Esophagus muscularis mucosa (tissue), 4 donors: Measurements from ENCODE around the gene COL4A3. TPM values are rescaled to one million over a fixed set of nuclear protein-coding genes. Genes with fewer than 3 reads are reported as not detected.

Experiments
- DNase-seq: peaks from one replicate; pipeline ENCODE4 v3.0.0-alpha.2; 2017; ENCODE audit errors: extremely low spot score
- H3K27ac ChIP-seq, 4 donors: fragments of 200-600 bp; sonication (generic); replicated peaks in 1 of 4; 1 replicate in 3 of 4; 2 replicates in 1 of 4; pipeline ENCODE4 v1.5.1; 2016 to 2019; ENCODE audit warnings: mild to moderate bottlenecking in 1 of 4
- H3K27me3 ChIP-seq, 4 donors: fragments of 200-600 bp; sonication (generic); one replicate each; pipeline versions ENCODE4 v1.5.1 to v1.6.0; 2016 to 2019
- H3K36me3 ChIP-seq, 4 donors: fragments of 200-600 bp; sonication (generic); one replicate each; pipeline ENCODE4 v1.5.1; 2016 to 2019
- H3K4me1 ChIP-seq, 4 donors: fragments of 200-600 bp; sonication (generic); one replicate each; pipeline ENCODE4 v1.5.1; 2016 to 2019
- H3K4me3 ChIP-seq, 4 donors: fragments of 200-600 bp; sonication (generic); 1 replicate in 2 of 4; 2 replicates in 2 of 4; pipeline ENCODE4 v1.5.1; 2016 to 2019; ENCODE audit warnings: mild to moderate bottlenecking in 4 of 4, moderate library complexity in 1 of 4
- H3K9me3 ChIP-seq, 4 donors: fragments of 200-600 bp; sonication (generic); 1 replicate in 3 of 4; 2 replicates in 1 of 4; pipeline ENCODE4 v1.5.1; 2016 to 2019
- EP300 ChIP-seq: sonication (generic); formaldehyde crosslinking; IDR thresholded peaks from one replicate; pipeline ENCODE4 v1.6.1; 2017; ENCODE audit warnings: antibody characterized with exemption
- POLR2A ChIP-seq: fragments of 450-650 bp; IDR thresholded peaks from one replicate; pipeline ENCODE4 v1.6.1; 2017; ENCODE audit warnings: antibody characterized with exemption, moderate library complexity, mild to moderate bottlenecking, low read depth
- POLR2AphosphoS5 ChIP-seq, 2 donors: sonication (generic); formaldehyde crosslinking; IDR thresholded peaks; one replicate each; pipeline ENCODE4 v1.6.1; 2017; ENCODE audit warnings: antibody characterized with exemption in 2 of 2
- WGBS: methylation state at CpG from one replicate; pipeline ENCODE4 v1.1.5; 2018; 5-methylcytosine and 5-hydroxymethylcytosine counted together
- intact Hi-C: fragments of 100-400 bp; cut with DNase I; formaldehyde crosslinking; loops from one replicate; pipeline ENCODE4 v1.15.1; 2023
- total RNA-seq, 4 donors: library from RNA; depleted of rRNA; stranded (reverse); fragments of >200 nt; gene quantifications; one replicate each; pipeline versions ENCODE4 v1.1.0 to v1.2.1, GENCODE V29; 2016
- TF ChIP-seq, protein P1 (sequence below), 3 experiments: fragments of 200-600 bp in 2 of 3; fragments of 450-650 bp in 1 of 3; sonication (generic) in 2 of 3; IDR thresholded peaks; one replicate each; pipeline ENCODE4 v1.5.1; 2017 to 2019; ENCODE audit warnings: antibody characterized with exemption in 3 of 3, mild to moderate bottlenecking in 2 of 3, moderate library complexity in 1 of 3

The COL4A3 gene
- total RNA-seq, 4 donors from 2014 or later, result 1.9 to 10.8 (median 4.3) TPM

DNA sequence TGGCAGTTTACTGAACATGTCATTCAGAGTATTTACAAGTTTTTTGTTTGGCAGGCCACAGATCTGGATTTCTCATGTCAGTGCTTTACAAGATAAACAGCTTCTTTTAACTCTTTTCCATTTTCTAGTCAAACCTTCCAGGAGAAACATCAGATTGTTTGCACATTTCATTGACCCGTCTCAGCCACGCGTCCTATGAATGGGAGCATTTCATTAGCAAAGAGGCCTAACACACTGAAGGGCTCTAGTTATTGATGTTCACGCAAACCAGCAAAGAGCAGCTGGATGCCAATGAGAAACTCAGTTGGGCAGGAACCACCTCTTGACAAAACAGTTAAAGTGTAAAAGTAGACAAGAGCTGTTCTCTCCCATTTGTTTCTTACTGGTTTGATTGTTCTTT is 131.4 kb downstream of the COL4A3 start:
- no peaks in the 10 kb centered on the region for H3K36me3 ChIP-seq
- intact Hi-C loops, result no loop called here
- H3K4me1 ChIP-seq, result no peaks in the 10 kb centered on the region
- no peak overlapping the region for H3K4me3 ChIP-seq
- TF ChIP-seq, protein P1, sequence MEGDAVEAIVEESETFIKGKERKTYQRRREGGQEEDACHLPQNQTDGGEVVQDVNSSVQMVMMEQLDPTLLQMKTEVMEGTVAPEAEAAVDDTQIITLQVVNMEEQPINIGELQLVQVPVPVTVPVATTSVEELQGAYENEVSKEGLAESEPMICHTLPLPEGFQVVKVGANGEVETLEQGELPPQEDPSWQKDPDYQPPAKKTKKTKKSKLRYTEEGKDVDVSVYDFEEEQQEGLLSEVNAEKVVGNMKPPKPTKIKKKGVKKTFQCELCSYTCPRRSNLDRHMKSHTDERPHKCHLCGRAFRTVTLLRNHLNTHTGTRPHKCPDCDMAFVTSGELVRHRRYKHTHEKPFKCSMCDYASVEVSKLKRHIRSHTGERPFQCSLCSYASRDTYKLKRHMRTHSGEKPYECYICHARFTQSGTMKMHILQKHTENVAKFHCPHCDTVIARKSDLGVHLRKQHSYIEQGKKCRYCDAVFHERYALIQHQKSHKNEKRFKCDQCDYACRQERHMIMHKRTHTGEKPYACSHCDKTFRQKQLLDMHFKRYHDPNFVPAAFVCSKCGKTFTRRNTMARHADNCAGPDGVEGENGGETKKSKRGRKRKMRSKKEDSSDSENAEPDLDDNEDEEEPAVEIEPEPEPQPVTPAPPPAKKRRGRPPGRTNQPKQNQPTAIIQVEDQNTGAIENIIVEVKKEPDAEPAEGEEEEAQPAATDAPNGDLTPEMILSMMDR (IDR thresholded peaks at IDR 0.05), result no peak
- TF ChIP-seq POLR2A (no peak), EP300 (no peak)
- no peaks in the 10 kb centered on the region for H3K27me3 ChIP-seq
- H3K27ac ChIP-seq, result no peak overlapping the region
- 91% methylated on average over 4 of the region's 4 CpGs for WGBS
- H3K9me3 ChIP-seq, result no peaks in the 10 kb centered on the region
- no peak for DNase-seq

DNA sequence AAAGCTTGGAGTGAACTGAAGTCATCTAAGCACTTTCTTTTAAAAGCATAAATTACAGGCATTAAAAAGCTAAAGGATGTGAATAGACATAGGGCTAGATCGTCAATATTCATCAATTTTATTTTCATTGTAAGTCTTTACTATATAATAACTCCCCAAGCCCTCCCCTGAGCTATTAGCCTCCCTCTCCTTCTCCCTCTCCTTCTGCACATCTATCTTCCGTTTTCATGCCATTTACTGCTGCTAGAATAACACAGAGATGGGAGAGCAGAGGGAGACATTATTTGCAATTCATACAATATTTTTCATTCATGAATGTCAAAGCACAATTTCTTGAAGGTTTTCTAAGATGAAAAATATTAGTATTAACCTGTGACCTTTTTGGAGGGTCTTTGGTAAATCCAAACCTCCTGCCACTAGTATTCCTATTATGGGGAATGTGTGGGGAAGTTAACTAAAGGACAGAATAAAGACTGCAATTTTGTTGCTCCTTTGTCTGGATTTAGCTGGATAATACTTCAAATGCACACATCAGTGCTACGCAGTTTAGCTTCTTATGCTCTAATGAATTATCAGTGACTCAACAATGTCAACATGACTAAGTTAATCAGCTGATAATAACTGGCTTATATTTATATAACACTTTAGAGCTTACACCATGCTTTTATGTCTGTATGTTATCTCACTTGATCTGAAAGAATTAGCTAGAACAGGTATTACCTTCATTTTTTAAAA is 132.4 kb downstream of the COL4A3 start:
- DNase-seq, result no peak
- Histone ChIP-seq H3K4me1 (no peaks in the 10 kb centered on the region), H3K4me3 (no peak overlapping the region), H3K9me3 (no peaks in the 10 kb centered on the region), H3K27me3 (no peaks in the 10 kb centered on the region), H3K27ac (no peak overlapping the region), H3K36me3 (no peaks in the 10 kb centered on the region)
- TF ChIP-seq, protein P1 (IDR thresholded peaks at IDR 0.05), result no peak
- no peak for TF ChIP-seq EP300
- TF ChIP-seq POLR2AphosphoS5 (IDR thresholded peaks at IDR 0.05), result no peak
- no peak for TF ChIP-seq POLR2A
- intact Hi-C loops, result no loop called here
- 63% methylated on average over 3 of the region's 3 CpGs for WGBS

DNA sequence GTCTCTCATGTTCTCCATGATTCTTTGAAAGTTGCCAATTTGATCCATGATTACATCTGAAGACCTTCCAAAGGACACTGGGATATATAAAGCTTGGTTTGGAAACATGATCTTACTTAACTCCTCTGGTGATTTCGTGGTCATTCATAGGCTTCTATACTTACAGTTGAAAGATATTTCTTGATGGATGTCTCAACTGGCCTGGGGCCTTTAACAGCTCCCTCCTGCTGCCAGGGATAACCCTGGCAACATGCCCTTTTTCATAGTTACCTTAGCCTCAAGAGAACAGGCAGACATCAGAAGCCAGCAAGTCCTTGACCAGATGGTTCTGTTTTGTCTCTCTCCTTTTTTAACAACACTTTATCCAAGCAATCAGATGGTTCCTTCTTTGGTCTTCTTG is 137.1 kb downstream of the COL4A3 start:
- TF ChIP-seq, protein P1 (IDR thresholded peaks at IDR 0.05), result no peak
- TF ChIP-seq EP300 (no peak), POLR2A (no peak), POLR2AphosphoS5 (IDR thresholded peaks at IDR 0.05) (no peak)
- intact Hi-C loops, result no loop called here

DNA sequence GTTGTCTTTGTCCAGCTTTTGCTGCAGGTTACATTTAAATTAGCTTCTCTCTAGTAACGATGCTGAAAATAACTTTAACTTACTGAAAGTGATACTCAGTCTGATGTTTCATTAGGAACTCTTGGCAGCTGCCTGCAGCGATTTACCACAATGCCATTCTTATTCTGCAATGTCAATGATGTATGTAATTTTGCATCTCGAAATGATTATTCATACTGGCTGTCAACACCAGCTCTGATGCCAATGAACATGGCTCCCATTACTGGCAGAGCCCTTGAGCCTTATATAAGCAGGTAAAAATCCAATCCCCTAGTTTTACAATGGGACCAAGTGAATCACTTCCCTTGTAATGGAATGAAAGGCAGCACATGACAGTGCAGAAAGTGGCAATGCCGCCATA is 144.4 kb downstream of the COL4A3 start:
- H3K4me3 ChIP-seq, result no peak overlapping the region
- 89% methylated on average over 4 of the region's 4 CpGs for WGBS
- no peak for DNase-seq
- TF ChIP-seq EP300 (no peak), POLR2A (no peak), POLR2AphosphoS5 (IDR thresholded peaks at IDR 0.05) (no peak)
- TF ChIP-seq, protein P1 (IDR thresholded peaks at IDR 0.05), result no peak
- intact Hi-C loops, result no loop called here
- no peaks in the 10 kb centered on the region for H3K4me1 ChIP-seq
- peaks cover 0 to 3% (median 0%) of the 10 kb centered on the region in 4 donors for H3K36me3 ChIP-seq
- no peaks in the 10 kb centered on the region for H3K9me3 ChIP-seq
- no peak overlapping the region for H3K27ac ChIP-seq
- no peaks in the 10 kb centered on the region for H3K27me3 ChIP-seq

More for the DNA sequence above, 137.1 kb downstream of the COL4A3 start:
- Histone ChIP-seq H3K4me1 (no peaks in the 10 kb centered on the region), H3K27me3 (no peaks in the 10 kb centered on the region), H3K4me3 (no peak overlapping the region), H3K27ac (no peak overlapping the region), H3K36me3 (peaks cover 0 to 4% (median 0%) of the 10 kb centered on the region in 4 donors), H3K9me3 (no peaks in the 10 kb centered on the region)
- DNase-seq, result no peak
- 58% methylated on average over 1 of the region's 1 CpG for WGBS

DNA sequence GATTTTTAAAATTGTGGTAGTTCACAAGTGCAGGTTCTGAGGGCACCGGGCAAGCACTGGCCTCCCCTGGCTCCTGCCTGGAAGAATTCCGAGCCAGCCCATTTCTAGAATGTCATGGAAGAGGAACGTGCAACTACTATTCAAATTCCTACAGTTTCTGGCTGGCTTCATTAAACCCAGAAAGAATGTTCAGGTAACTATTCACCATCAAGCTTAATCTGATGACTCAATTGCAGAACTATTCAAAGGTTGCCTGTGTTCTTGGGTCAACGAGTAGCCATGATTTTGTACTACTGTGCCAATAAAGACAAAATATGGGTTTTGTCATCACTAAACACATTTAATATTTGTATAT is 146.3 kb downstream of the COL4A3 start:
- TF ChIP-seq, protein P1 (IDR thresholded peaks at IDR 0.05), result no peak
- TF ChIP-seq EP300 (no peak), POLR2AphosphoS5 (IDR thresholded peaks at IDR 0.05) (no peak), POLR2A (no peak)
- intact Hi-C loops, result no loop called here
- H3K9me3 ChIP-seq, result no peaks in the 10 kb centered on the region
- no peaks in the 10 kb centered on the region for H3K36me3 ChIP-seq
- no peak overlapping the region for H3K27ac ChIP-seq
- H3K27me3 ChIP-seq, result no peaks in the 10 kb centered on the region
- no peaks in the 10 kb centered on the region for H3K4me1 ChIP-seq
- WGBS, result 91% methylated on average over 4 of the region's 4 CpGs
- no peak for DNase-seq
- H3K4me3 ChIP-seq, result no peak overlapping the region
